Stimulated activated CD8-positive, alpha-beta memory T cell treated with anti-CD3 and anti-CD28 coated beads, Interleukin-12 subunit alpha, Interleukin-12 subunit beta, amount 100 ng/mL, for 24 hours (primary cell): ENCODE results near the gene TMEM181.
A peak's percentile ranks its signal among the peaks of the same experiment; 100 is the strongest.

Experiments used
- DNase-seq: peaks from one replicate; pipeline ENCODE4 v3.0.0-alpha.2; 2020; ENCODE audit errors: extremely low read depth

Gene TMEM181

DNA sequence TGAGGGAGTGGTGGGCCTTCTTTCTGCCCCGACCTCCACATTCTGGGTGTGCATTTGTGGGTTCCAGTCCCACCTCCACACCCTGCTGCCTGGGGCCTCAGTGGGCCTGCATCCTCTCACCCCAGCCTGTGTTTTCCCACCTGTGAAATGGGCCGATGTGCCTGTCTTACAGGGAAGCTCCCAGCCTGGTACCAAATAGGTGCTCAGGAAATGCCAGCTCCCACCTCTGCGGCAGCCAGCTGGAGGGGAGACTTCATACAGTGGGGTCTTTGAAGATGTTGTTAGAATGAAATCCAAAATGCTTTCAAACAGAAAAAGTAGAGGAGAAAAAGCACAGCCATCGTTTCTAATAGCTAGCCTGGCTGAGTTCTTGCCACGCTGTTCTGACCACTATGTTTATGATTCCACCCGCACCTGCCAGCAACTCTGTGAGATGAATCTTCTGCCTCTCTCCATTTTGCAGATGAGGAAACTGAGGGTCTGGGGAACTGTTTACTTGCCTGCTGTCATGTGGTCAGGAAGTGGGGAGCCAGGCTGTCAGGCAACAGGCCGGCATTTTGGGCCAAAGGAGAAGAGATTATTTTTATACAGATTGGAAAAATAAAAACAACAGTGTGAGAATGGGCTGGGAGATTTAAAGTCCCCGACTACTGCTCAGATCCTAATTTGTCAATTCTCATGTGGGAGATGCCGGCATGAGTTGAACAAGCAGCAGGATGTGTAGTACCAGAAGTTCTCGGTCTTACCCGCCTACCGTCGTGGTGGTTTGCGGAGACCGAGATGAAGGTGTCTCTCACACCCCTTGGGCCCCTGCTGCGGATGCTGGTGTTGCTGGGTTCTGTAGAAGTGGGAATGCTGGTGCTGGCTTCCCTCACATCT, 4.6 kb downstream of the TMEM181 start:
- DNase-seq: peak; percentile 20

DNA sequence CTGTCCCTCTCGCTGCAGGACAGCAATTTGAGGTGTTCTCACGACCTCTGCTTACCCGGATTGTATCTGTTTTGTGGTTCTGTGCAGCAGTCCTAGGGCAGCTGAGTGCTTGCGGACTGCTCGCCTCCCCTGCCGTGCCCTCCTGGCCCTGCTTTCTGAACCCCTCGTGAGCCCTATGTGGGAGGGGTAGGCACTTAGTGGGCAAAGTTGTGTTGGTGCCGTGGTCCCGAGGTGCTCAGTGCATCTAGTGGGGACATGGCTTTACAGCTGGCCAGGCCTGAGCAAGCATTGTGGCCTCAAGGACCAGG, 5.2 kb downstream of the TMEM181 start:
- DNase-seq: no peak

DNA sequence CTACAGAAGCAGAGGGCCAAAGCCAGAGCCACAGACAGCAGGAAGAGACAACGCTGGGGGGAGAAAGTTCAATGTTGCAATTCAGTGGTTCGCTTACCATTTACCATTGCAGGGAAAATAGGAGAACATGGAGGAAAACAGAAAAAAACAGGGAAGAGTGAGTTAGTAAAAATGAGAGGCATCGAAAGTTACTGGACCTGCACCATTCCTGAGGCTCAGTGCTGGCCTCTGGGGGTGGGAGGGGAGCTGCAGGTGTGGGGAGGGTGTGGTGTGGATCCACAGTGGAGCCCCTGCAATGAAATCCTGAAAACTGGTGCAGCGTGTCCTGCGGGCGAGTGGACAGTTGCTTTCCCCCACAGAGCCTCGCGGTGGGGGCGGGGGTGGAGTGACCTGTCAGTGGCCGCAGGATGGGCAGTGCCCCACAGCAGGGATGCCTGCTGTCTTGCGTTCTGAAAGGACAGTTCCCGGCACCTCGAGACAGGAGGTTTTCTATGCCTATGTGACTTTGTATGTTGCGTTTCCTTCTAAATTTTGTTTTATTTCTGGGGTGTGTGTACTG, 5.7 kb downstream of the TMEM181 start:
- no peak for DNase-seq

DNA sequence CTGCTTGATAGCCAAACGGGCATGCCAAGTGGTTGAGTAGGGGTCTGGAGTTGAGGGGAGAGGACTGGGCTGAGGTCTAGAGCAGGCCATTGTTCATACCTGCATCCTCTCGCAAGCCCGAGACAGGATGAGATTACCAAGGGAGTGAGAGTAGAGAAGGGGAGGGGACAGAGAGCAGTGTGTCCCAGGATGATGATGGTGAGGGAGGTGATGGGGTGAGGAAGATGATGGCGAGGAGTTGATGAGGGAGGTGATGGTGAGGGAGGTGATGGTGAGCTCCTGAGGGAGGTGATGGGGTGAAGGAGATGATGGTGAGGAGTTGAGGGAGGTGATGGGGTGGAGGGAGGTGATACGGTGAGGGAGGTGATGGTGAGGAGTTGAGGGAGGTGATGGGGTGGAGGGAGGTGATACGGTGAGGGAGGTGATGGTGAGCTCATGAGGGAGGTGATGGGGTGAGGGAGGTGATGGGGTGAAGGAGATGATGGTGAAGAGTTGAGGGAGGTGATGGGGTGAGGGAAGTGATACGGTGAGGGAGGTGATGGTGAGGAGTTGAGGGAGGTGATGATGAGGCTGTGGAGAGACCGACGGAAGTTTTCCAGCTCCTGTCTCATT, 6.4 kb downstream of the TMEM181 start:
- no peak for DNase-seq

DNA sequence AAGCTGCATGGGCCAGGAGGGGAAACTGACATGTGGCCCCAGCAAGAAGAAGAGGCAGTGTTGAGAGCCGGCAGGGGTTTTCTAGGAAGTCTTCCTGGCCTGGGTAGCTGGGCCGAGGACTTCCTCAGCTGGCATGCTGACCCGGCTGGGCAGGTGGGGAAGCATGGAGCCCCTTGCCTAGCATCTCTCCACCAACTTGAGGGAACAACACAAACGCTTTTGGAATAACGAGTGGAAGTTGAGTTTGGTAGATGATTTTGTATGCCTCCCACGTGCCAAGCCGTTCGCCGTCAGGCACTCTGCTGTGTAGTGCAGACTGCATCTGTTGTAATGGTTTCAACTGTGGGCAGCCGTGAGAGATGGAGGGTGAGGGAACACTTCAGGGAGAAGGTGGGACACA, 7.3 kb downstream of the TMEM181 start:
- DNase-seq: no peak

DNA sequence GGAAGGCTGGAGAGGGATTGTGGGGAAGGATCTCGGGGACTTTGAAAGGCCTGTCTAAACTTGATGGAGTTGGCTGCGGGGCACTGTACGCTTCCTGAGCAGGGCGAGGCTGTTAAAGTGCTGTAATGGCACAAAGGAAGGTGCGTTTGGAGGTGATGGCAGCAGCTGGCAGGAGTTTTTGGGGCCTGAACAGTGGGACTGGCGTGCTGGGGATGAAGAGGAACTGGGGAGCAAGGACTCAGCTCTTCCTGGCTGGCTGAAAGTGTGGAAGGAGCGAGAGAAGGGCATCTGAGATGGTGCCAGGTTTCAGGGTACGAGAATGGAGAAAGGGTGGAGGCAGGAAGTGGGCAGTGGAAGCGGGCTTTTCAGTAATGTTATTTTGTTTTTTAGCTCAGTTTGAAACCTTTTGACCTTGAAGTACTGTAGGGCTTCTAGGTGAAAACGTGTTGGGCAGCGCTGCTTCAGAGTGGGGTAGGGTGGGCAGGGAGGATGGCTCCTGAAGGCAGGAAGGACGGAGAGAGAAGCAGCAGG, 8.0 kb downstream of the TMEM181 start:
- no peak for DNase-seq

DNA sequence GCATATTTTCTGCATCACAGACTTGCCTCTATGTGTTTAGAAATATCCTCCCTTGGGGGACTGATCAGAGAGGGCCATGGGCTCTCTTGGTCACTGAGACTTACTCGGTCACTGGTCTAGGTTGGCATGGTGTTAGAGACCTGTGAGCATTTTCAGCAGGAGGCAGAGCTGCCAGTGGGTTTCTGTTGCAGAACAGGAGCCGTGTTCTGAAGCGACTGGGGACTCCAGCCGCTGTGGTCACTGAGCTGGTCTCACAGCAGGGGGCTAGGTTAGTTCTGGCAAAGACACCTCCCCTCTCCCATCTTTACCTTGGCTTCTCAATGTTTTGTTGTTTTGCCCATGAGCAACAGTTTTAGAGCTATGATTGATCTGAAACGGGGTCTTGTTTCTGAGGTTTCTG, 8.7 kb downstream of the TMEM181 start:
- DNase-seq: no peak

DNA sequence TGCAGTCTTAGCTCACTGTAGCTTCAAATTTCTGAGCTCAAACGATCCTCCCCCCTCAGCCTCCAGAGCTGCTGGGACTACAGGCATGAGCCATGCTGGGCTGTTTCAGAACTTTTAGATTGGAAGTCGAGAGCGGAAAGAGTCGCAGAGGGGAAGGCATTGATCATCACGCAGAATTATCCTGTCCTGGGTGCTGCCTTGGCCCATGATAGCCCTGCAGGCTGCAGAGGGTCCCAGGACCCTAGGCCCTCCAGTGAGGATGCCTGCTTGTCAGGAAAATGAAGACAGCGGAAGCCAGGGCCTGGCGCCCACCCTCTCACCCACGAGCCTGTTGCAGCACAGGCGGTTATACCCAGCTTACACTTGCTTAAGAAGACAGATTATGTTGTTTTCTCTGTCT, 9.1 kb downstream of the TMEM181 start:
- DNase-seq: no peak

DNA sequence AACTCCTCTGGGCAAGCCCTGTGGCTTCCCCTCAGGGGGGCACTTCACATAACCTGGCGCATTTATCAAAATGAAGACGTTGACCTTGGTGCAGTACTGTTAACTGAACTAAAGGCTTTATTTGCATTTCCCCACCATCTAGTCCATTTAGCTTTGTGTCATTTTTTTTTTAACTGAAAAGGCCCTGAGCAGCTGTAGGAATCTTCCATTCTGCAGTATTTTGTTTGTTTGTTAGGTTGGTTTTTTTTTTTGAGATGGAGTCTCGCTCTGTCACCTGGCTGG, 10.7 kb downstream of the TMEM181 start:
- DNase-seq: no peak

DNA sequence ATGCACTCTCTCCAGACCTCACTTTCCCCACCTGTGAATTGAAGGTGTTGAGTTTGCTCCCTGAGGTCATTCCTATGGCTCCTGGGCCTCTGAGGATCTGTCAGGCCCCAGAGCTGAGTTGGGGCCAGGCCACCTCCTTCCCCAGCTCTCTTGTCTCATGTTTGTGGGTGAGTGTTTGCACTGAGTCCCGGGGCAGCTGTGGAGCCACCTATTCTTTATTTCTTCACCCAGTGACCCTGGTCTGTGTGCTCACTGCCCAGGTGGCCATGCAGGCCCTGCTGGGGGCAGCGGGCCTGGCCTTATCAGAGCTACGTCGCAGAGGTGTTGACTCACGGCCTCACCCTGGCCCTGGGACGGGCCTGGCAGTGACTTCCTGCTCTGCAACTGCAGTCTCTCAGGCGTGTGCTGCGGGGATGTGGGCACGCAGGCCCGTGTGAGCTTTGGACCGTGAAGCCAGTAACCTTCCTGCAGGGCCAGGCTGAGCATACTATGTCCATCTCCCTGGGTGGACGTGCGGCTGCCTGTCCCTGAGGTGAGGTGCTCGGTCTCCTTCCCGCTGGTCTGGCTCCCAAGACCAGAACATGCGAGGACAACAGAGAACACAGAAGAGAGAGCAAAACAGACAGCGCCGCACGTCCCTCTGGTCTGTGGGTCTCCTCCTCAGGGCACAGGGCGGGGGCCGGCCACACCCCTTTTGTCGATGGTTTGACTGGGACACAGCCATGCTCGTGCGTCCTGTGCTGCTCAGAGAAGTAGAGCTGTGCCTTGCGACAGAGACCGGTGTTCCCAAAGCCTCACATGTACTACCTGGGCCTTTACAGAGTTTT, 12.1 kb downstream of the TMEM181 start:
- no peak for DNase-seq

DNA sequence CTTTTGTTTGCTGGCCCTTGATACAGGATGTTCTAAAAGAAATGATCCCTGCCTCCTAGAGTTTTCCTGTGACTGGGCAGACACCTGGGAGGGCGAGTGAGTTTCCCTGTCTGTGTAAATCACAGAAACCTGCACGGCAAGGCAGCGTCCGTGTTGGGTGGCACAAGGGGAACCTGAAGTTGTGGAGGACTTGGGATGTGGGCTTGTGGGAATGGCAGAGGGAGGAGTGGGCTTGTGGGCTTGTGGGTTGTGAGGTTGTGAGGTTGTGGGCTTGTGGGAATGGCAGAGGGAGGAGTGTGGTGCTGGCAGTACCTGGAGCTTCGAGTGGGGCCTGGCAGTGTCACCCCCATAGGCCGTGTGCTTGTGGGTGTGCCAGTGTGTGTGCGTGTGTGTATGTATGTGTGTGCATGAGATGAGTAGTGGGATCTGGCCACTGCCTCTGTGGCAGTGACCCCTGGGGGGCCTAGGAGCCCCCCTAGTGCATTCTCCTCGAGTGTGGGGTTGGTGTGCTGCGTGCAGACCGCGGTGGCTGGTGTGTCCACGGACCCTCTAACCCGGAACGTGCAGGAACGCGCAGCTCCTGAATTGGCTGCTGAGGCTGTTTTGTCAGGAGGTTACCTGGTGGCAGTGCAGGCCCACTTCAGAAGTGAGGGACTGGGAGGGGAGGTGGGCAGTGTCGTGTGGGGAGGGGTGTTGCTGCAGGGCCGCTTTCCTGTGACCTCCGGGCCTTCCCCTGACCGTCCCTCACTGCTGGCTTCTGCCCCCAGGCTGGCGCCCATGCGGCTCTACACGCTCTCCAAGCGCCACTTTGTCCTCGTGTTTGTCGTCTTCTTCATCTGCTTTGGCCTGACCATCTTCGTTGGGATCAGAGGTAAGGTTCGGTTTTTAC, 13.0 kb downstream of the TMEM181 start:
- DNase-seq: no peak

DNA sequence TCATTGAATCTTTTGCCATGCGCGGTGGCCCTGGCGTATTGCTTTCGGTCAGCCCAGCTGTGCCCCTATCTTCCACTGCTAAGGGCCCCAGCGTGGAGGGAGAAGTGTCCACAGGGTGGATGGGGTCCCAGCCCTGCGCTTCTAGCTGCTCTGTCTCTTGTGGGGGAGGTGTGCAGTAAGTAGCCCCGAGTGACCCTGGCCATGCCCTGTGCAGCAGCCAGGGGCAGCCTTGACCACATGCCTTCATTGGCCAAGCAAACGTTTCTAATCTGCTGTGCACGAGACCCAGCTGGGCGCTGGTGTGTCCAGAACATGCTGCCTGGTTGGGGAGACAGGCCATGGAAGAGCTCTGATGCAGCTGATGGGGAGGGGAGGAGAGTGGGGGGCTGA, 13.6 kb downstream of the TMEM181 start:
- no peak for DNase-seq

DNA sequence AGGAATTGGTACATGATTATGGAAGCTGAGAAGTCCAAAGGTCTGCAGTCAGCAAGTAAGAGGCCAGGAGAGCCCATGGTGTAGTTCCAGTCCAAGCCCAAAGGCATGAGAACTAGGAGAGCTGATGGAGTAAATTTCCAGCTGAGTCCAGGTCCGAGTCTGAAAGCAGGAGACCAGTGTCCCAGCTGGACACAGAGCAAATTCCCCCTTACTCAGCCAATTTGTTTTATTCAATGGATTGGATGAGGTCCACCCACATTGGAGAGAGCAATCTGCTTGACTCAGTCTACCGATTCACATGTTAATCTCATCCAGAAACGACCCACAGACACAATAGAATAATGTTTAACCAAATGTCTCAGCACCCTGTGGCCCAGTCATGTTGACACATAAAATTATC, 14.9 kb downstream of the TMEM181 start:
- DNase-seq: no peak

DNA sequence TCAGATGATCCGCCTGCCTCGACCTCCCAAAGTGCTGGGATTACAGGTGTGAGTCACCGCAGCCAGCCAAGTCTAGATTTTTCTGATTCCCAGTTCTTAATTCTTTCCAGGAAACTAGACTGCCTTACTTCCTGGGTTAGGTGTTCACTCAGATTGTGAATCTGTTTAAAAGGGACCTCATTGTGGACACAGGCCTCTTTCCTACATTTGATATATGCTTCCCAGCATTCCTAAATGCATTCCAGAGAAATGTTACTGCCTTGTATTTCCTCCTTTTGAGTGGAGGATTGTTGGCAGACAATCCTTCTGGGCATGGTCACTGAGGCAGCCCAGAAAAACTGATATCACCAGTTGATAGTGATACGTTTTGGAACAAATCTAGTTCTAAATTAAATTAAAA, 15.7 kb downstream of the TMEM181 start:
- no peak for DNase-seq

DNA sequence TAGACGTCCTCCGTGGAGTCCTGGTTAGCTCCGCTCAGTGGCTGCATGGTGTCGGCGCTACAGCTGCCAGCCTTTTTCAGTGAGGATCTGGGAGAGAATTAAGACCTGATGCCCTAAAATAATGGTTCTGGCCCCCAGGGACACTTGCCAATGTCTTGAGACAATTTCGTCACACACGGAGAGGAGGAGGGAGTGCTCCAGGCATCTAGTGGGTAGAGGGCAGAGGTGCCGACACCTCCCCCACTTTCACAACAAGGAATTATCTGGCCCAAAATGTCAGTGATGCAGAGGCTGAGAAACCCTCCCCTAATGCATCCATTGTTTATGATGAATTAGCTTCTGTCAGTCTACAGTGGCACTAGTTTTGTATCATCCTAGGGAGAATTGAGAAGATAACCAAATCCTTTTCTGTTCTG, 24.4 kb downstream of the TMEM181 start:
- DNase-seq: no peak

DNA sequence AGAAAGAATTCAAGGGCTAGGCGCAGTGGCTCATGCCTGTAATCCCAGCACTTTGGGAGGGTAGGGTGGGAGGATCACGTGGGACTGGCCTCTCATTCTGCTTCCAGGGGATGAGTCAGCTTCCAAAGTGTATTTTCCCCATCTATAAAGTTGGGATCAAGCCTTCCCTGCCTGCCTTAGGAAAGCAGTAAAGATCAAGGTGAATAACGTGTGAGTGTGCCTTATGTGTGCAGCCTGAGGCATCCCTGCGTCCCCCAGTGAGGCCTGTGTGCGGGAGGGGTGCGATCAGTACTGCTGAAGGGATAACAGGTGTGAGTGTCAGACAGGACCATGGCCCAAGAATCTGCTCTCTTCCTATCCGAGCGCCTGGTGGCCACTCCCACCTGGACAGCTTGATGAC, 26.8 kb downstream of the TMEM181 start:
- no peak for DNase-seq

DNA sequence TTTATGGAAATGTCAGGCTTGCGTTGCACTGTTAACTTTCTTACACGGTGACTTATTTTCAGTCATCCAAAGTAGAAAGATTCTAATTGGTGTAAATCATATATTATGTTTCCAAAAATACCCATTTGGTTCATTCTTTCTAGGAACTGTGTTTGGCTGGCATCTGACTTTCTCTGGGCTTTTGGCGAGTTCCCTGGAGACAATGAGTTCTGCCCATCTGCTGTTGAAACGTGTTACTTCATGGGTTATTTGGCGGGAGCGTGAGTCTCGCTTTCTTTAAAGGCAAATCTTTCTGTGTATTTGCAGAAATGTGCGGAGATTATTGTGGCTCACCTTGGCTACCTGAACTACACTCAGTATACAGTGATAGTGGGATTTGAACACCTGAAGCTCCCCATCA, 29.5 kb downstream of the TMEM181 start:
- DNase-seq: no peak

DNA sequence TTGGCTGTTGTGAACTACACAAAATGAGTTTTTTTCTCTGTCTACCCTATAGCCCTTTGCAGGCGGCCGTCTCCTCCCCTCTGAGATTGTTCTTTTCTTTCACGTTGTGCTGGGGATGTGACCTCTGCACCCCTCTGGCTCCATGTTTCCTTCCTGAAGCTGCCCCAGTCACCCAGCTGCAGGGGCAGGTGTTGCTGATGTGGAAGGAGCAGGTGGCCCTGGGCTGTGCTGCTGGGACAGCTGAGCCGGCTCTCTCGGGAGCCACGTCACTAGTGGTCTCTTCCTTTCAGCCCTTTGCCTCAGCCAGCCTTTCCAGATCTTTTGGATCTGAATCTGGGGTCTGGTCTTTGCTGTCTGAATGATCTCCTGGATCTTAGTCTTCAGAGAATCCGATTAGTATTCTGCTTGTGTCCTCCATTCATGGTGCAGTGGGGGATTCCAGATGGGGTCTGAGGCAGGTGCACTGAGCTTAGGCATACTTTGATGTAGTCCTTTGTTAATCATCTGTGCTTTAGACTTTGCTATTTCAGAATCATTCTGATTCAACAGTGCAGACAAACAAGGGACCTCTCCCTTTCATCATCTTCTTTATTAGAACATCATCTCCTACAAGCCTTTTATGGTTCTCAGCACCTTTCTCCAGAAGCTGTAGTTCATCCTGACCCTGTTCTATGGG, 31.4 kb downstream of the TMEM181 start:
- no peak for DNase-seq

DNA sequence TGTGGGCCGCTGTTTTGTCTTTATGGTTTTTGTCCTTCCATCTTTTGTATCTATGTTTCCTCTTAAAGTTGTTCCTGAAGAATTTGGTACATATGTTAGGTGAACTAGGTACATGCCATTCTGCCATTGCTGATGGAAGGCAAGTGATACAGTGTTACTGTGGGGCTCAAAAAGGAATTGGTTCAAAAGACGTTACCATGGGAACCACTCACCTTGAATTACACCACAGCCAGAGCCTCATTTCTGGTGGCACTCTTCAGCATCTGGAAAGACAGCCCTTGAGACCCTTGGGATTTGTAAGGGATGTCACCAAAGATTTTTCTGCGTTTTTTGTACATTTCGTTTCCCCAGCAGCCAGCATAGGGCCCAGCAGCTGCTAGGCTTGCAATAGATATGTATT, 31.9 kb downstream of the TMEM181 start:
- no peak for DNase-seq

DNA sequence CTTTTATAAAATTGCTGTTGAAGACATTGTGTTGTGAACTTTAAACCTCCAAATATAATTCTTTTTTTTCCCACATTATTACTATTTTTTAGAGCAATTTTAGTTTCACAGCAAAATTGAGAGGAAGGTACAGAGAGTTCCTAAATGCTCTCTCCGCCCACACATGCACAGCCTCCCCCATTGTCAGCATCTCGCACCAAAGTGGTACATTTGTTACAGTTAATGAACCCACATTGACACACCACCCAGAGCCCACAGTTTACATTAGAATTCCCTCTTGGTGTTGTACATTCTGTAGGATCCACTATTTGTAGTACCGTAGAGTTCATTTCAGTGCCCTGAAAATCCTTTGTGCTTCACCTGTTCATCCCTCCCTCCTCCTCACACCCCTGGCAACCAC, 33.8 kb downstream of the TMEM181 start:
- DNase-seq: no peak

DNA sequence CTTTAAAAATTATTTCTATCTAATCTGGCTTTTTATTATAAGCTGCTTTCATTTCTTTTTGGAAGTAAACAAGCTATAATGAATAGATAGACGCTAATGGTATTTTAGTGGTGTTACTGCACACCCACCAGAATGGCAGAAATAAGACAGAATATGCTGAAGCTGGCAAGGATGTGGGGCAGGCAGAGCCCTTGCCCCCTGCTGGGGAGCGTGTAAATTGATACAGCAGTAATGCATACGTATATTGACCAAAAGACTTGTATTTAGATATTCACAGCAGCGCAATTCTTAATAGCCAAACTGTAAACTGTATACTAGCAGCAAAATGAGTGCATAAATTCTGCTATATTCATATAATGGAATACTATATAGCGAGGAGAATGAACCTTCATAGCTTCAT, 35.3 kb downstream of the TMEM181 start:
- no peak for DNase-seq
